Kidney (tissue), 14 donors: ENCODE results near the gene EIF3K. TPM values are rescaled to one million over a fixed set of nuclear protein-coding genes. Genes with fewer than 3 reads are reported as not detected.

Source experiments
- DNase-seq, 5 donors: peaks; one replicate each; pipeline ENCODE4 v3.0.0-alpha.2; 2013 to 2020
- FAIRE-seq: peaks from 2 replicates; lab custom pipeline; 2012; peaks lifted over from hg19 to GRCh38; lab: Jason Lieb, UNC
- H3K27ac ChIP-seq, 2 donors: one replicate each; pipeline ENCODE4 v1.7.0; 2013; ENCODE audit warnings: low read depth in 2 of 2, low read length in 2 of 2, inconsistent platforms in 1 of 2
- H3K27me3 ChIP-seq: one replicate; pipeline ENCODE4 v1.7.1; 2013; ENCODE audit warnings: low read length, inconsistent platforms; ENCODE audit not compliant: control insufficient read depth, insufficient read depth
- H3K36me3 ChIP-seq, 3 donors: one replicate each; pipeline versions ENCODE4 v1.7.0 to v1.7.1; 2013; ENCODE audit warnings: low read length in 3 of 3, control low read depth in 1 of 3, inconsistent platforms in 1 of 3; ENCODE audit not compliant: insufficient read depth in 3 of 3, control insufficient read depth in 2 of 3
- H3K4me1 ChIP-seq, 3 donors: one replicate each; pipeline versions ENCODE4 v1.7.0 to v1.7.1; 2013; ENCODE audit warnings: low read length in 3 of 3, inconsistent platforms in 1 of 3, low read depth in 1 of 3; ENCODE audit not compliant: control insufficient read depth in 2 of 3, insufficient read depth in 2 of 3
- H3K4me3 ChIP-seq, 3 donors: one replicate each; pipeline versions ENCODE4 v1.7.0 to v1.8.1; 2013; ENCODE audit warnings: low read length in 3 of 3, control low read depth in 1 of 3, inconsistent platforms in 1 of 3
- H3K9ac ChIP-seq, 3 donors: one replicate each; pipeline versions ENCODE4 v1.7.0 to v1.7.1; 2013; ENCODE audit warnings: low read length in 3 of 3, control low read depth in 1 of 3, inconsistent platforms in 1 of 3
- H3K9me3 ChIP-seq, 3 donors: one replicate each; pipeline versions ENCODE4 v1.7.0 to v1.7.1; 2013; ENCODE audit warnings: low read length in 3 of 3, control low read depth in 1 of 3, inconsistent platforms in 1 of 3; ENCODE audit not compliant: control insufficient read depth in 2 of 3, insufficient read depth in 1 of 3
- CTCF ChIP-seq: IDR thresholded peaks from 3 replicates; pipeline ENCODE4 v1.5.1; 2012; ENCODE audit warnings: mild to moderate bottlenecking, moderate library complexity, borderline replicate concordance; ENCODE audit not compliant: insufficient read depth; ENCODE audit errors: extremely low read depth
- intact Hi-C: fragments of 100-400 bp; cut with DNase I; formaldehyde crosslinking; loops from one replicate; pipeline ENCODE4 v1.11.1; 2022
- polyA plus RNA-seq: library from polyadenylated mRNA; stranded (reverse); fragments of 350-450 nt; fragmentation: Illumina TruSeq; extraction: RNeasy Lipid Tissue Mini Kit (QIAGEN cat#74804); gene quantifications from one replicate; pipeline ENCODE4 v1.2.3, GENCODE V29; 2014; ENCODE audit warnings: low read depth, low replicate concordance; ENCODE audit not compliant: insufficient read depth
- total RNA-seq: library from RNA; stranded (reverse); fragmentation: NEBNext Ultra II Directional; extraction: Animal tissue kit (Norgen Biotek cat#: 25700); gene quantifications from one replicate; pipeline ENCODE4 v1.2.1, GENCODE V29; 2021
- donor health status: control.
- donor health status: control.
- donor health status: control.
- donor health status: control.
- donor health status: control.
- donor health status: DM: yes; HTN: yes; CAD: no.
- donor health status: Normal renal cell carcinoma (clear cell type).

The EIF3K gene
- total and polyA plus RNA-seq, 2 donors from 2014 or later = 259 to 723 TPM

- intact Hi-C loops = no loop called here
- DNase-seq = no peak
- no peaks in the 10 kb centered on the region for H3K27me3 ChIP-seq
- FAIRE-seq = no peak
- H3K9me3 ChIP-seq = no peaks in the 10 kb centered on the region
- TF ChIP-seq CTCF = no peak
- H3K9ac ChIP-seq = no peak overlapping the region
- no peak overlapping the region for H3K4me3 ChIP-seq
- no peak overlapping the region for H3K27ac ChIP-seq
- peaks cover 0 to 3% (median 0%) of the 10 kb centered on the region in 3 donors for H3K36me3 ChIP-seq
- peaks cover 0 to 5% (median 0%) of the 10 kb centered on the region in 3 donors for H3K4me1 ChIP-seq
Measured at GRCh38 chr19:38644719-38645118, 25.7 kb downstream of the EIF3K start.

GRCh38 chr19:38647368-38647965, 28.5 kb downstream of the EIF3K start, which contains the start of gene ACTN4:
Gene ACTN4 (plus strand): TSS chr19:38647649. CDS start chr19:38647746, 97 bp downstream.
- FAIRE-seq (no peak), DNase-seq (peak; percentile 98 to 100 (median 100))
- peak within 1 kb of the TSS; percentile 86 to 99 (median 92) for H3K4me3 ChIP-seq
- peak within 1 kb of the TSS; percentile 96 to 99 for H3K27ac ChIP-seq
- peaks cover 0 to 24% (median 16%) of the 10 kb centered on the region in 3 donors for H3K4me1 ChIP-seq
- H3K9me3 ChIP-seq = no peaks in the 10 kb centered on the region
- peaks cover 0 to 3% (median 0%) of the 10 kb centered on the region in 3 donors for H3K36me3 ChIP-seq
- peak within 1 kb of the TSS; percentile 95 to 100 (median 99) for H3K9ac ChIP-seq
- H3K27me3 ChIP-seq = no peaks in the 10 kb centered on the region
- intact Hi-C loops = no loop called here
- no peak for TF ChIP-seq CTCF

- H3K4me1 ChIP-seq = peaks cover 0 to 26% (median 18%) of the 10 kb centered on the region in 3 donors
- no peaks in the 10 kb centered on the region for H3K27me3 ChIP-seq
- intact Hi-C loops = no loop called here
- FAIRE-seq = no peak
- H3K9ac ChIP-seq = peak overlapping the region; percentile 95 to 100 (median 99)
- DNase-seq = peak in 3 of 5 donors; percentile 33 to 71 (median 47)
- peak overlapping the region; percentile 96 to 99 for H3K27ac ChIP-seq
- H3K36me3 ChIP-seq = peaks cover 0 to 3% (median 0%) of the 10 kb centered on the region in 3 donors
- no peaks in the 10 kb centered on the region for H3K9me3 ChIP-seq
- peak overlapping the region; percentile 86 to 99 (median 92) for H3K4me3 ChIP-seq
- no peak for TF ChIP-seq CTCF
Measured at GRCh38 chr19:38647966-38648768, 29.2 kb downstream of the EIF3K start.
